Measurements from ENCODE around the gene JMJD8.

GRCh38 chr16:722835-723633 is 38.9 kb upstream of the JMJD8 start:
- TF ChIP-seq, protein P1, sequence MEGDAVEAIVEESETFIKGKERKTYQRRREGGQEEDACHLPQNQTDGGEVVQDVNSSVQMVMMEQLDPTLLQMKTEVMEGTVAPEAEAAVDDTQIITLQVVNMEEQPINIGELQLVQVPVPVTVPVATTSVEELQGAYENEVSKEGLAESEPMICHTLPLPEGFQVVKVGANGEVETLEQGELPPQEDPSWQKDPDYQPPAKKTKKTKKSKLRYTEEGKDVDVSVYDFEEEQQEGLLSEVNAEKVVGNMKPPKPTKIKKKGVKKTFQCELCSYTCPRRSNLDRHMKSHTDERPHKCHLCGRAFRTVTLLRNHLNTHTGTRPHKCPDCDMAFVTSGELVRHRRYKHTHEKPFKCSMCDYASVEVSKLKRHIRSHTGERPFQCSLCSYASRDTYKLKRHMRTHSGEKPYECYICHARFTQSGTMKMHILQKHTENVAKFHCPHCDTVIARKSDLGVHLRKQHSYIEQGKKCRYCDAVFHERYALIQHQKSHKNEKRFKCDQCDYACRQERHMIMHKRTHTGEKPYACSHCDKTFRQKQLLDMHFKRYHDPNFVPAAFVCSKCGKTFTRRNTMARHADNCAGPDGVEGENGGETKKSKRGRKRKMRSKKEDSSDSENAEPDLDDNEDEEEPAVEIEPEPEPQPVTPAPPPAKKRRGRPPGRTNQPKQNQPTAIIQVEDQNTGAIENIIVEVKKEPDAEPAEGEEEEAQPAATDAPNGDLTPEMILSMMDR (IDR thresholded peaks at IDR 0.05), result no peak
- no peak for TF ChIP-seq POLR2A (IDR thresholded peaks at IDR 0.05)
